ENCODE measurements around the gene PI4K2B. TPM values are rescaled to one million over a fixed set of nuclear protein-coding genes. Genes with fewer than 3 reads are reported as not detected.
"Not testable (repeated sequence)": the region's sequence is repeated elsewhere in the genome, so short reads cannot be mapped to it uniquely, and the experiment has no call there.

Gene PI4K2B
- total and polyA plus RNA-seq, 2 of the 13 experiments (the other 11 are each of a cell fraction or from before 2014, with no cell fraction given), result 6.9 to 25.8 TPM

- Histone ChIP-seq H3K4me2 (ENCODE audit: low read depth, low read length) (peak overlapping the region; percentile 78), H3K9me3 (ENCODE audit: low read length) (no peaks in the 10 kb centered on the region), H3K4me3 (replicated peaks in 1 of 3; ENCODE audit: insufficient read depth in 1 of 3, low read depth in 2 of 3, low read length in 3 of 3) (peak overlapping the region; percentile 84 to 98 (median 91)), H3K27ac (ENCODE audit: extremely low read length, insufficient read depth, low read length) (peak overlapping the region; percentile 79), H3K9ac (ENCODE audit: insufficient read depth, low read depth, low read length) (peak overlapping the region; percentile 97), H3K27me3 (ENCODE audit: control insufficient read depth in 1 of 2, insufficient read depth in 2 of 2, low read length in 2 of 2) (no peaks in the 10 kb centered on the region; a peak in 1 of 5 replicates), H2AFZ (ENCODE audit: low read length) (no peak overlapping the region), H3K36me3 (replicated peaks in 1 of 2; ENCODE audit: control insufficient read depth in 1 of 2, insufficient read depth in 2 of 2, low read length in 2 of 2) (peaks cover 0 to 1% of the 10 kb centered on the region in 2 experiments; a peak in 1 of 5 replicates), H4K20me1 (ENCODE audit: insufficient read depth, low read length) (no peaks in the 10 kb centered on the region), H3K4me1 (ENCODE audit: insufficient read depth, low read length) (peaks cover 30% of the 10 kb centered on the region), H3K79me2 (ENCODE audit: insufficient read depth, low read length) (peaks cover 38% of the 10 kb centered on the region)
- POLR2A ChIA-PET, result interaction anchor here (1.5 to 4.4 kb wide), 3 partner anchors 75 to 81 kb away, joined by 5 to 30 read pairs (median 11); partner anchors contain the start of genes SEPSECS and ZCCHC4
- intact Hi-C loops (cut with micrococcal nuclease; ENCODE audit: unreplicated experiment), result loop anchor here (2.0 to 10.0 kb wide), 3 partner anchors 57 to 139 kb away; partner anchors contain the start of genes ANAPC4 and ZCCHC4
- CTCF ChIA-PET (ENCODE audit: low intra/inter-chr PET ratio, low total read pairs), result no interaction called here
- peak; percentile 34 for FAIRE-seq
- DNase-seq (ENCODE audit: low spot score), result no peak
- TF ChIP-seq LRRFIP1 (CRISPR knock-in tag; conservative IDR thresholded peaks at IDR 0.05) (no peak), SMAD1 (CRISPR knock-in tag; IDR thresholded peaks at IDR 0.05; ENCODE audit: borderline replicate concordance, low read depth) (no peak), BCL6 (CRISPR knock-in tag; IDR thresholded peaks at IDR 0.05) (no peak), PHF8 (CRISPR knock-in tag; IDR thresholded peaks at IDR 0.05) (no peak), MAZ (IDR thresholded peaks at IDR 0.05; ENCODE audit: borderline replicate concordance, low read depth, low read length) (no peak), MAZ (CRISPR knock-in tag; IDR thresholded peaks at IDR 0.05; ENCODE audit: low read depth) (no peak)
- ATAC-seq, result no peak
- in situ Hi-C loops (cut with HindIII; ENCODE audit: extremely low pct_ligation_motif_present, low pct_unique_long_range_greater_than_20kb), result loop anchor here (5.0 kb wide), 1 partner anchor 77 kb away; the partner anchor contains the start of gene ZCCHC4
- BruUV-seq (replicated peaks), result no TSS peak
- WGBS (ENCODE audit: low lambda C conversion rate), result under 1% methylated on average over 6 of the region's 6 CpGs
These were observed 1.6 kb downstream of the PI4K2B start for GRCh38 chr4:25235401-25235800.

GRCh38 chr4:25236030-25236429 is 2.2 kb downstream of the PI4K2B start:
- ATAC-seq; H3K27ac ChIP-seq (ENCODE audit: extremely low read length, insufficient read depth, low read length); H2AFZ ChIP-seq (ENCODE audit: low read length); FAIRE-seq; H3K27me3 ChIP-seq (ENCODE audit: control insufficient read depth in 1 of 2, insufficient read depth in 2 of 2, low read length in 2 of 2); DNase-seq (ENCODE audit: low spot score); BruUV-seq (replicated peaks); H4K20me1 ChIP-seq (ENCODE audit: insufficient read depth, low read length); H3K9me3 ChIP-seq (ENCODE audit: low read length); H3K36me3 ChIP-seq (replicated peaks in 1 of 2; ENCODE audit: control insufficient read depth in 1 of 2, insufficient read depth in 2 of 2, low read length in 2 of 2); CTCF ChIA-PET (ENCODE audit: low intra/inter-chr PET ratio, low total read pairs): not testable (repeated sequence)
- in situ Hi-C loops (cut with HindIII; ENCODE audit: extremely low pct_ligation_motif_present, low pct_unique_long_range_greater_than_20kb) (loop anchor here (5.0 kb wide), 1 partner anchor 76 kb away; the partner anchor contains the start of gene ZCCHC4), intact Hi-C loops (cut with micrococcal nuclease; ENCODE audit: unreplicated experiment) (loop anchor here (10.0 kb wide), 1 partner anchor 139 kb away; the partner anchor contains the start of gene ANAPC4)
- H3K9ac ChIP-seq (ENCODE audit: insufficient read depth, low read depth, low read length), result 0 out of 2 replicates have a peak overlapping the region, but pooled peaks have one; percentile 97
- 96% methylated on average over 2 of the region's 2 CpGs for WGBS (ENCODE audit: low lambda C conversion rate)
- peaks cover 38% of the 10 kb centered on the region for H3K79me2 ChIP-seq (ENCODE audit: insufficient read depth, low read length)
- H3K4me2 ChIP-seq (ENCODE audit: low read depth, low read length), result peak overlapping the region; percentile 78
- H3K4me3 ChIP-seq (replicated peaks in 1 of 3; ENCODE audit: insufficient read depth in 1 of 3, low read depth in 2 of 3, low read length in 3 of 3), result peak overlapping the region in 2 of 3 experiments; percentile 91 to 98; a peak in 2 of 6 replicates
- H3K4me1 ChIP-seq (ENCODE audit: insufficient read depth, low read length), result peaks cover 30% of the 10 kb centered on the region
- POLR2A ChIA-PET, result interaction anchor here (4.4 kb wide), 1 partner anchor 76 kb away, joined by 30 read pairs; the partner anchor contains the start of gene SEPSECS

All from HepG2 (cell line).